Measurements from ENCODE around the gene STK40. TPM values are rescaled to one million over a fixed set of nuclear protein-coding genes. Genes with fewer than 3 reads are reported as not detected.

Gene STK40
- total and polyA plus RNA-seq, 9 of the 15 experiments (the other 6 are each of a cell fraction or from before 2014, with no cell fraction given), result 0.69 to 94.3 (median 39.1) TPM

DNA sequence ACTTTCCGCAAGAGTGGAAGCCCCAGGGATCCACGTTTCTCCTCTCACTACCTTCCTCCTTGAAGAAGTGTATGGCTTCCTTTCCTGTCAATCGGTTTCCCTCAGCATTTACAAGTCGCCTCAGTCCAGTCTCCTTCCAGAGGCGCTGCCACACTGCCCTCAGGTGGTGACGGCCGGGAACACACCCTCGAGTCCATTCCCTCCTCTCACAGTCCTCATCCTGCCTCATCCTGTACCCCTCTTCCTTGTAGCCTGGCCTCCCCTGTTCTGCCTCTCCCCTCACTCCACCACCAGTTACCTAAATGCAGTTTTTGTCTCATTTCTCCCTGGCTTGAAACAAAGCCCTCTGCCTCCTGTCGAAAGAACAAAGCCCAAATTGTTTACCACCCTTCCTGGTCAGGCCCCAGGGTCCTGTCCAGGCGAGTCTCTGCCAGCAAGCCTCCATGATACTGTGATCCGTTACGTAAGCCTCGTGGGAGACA is 35.2 kb upstream of the STK40 start (continued):
- TF ChIP-seq NBN (IDR thresholded peaks at IDR 0.05; ENCODE audit: low read depth) (0 out of 2 replicates have a peak, but pooled peaks have one; percentile 49), NCOA4 (IDR thresholded peaks at IDR 0.05; ENCODE audit: partially characterized antibody) (peak; percentile 14), BHLHE40 (IDR thresholded peaks at IDR 0.05; ENCODE audit: low read length) (peak; percentile 64; the same call in 1 of the 2 replicates), CBX1 (IDR thresholded peaks at IDR 0.05; ENCODE audit: low read depth) (no peak), SP1 (CRISPR knock-in tag; IDR thresholded peaks at IDR 0.05) (0 out of 2 replicates have a peak, but pooled peaks have one; percentile 33), ILK (tag; IDR thresholded peaks at IDR 0.05; ENCODE audit: borderline replicate concordance, low read depth) (no peak), MAZ (CRISPR knock-in tag; conservative IDR thresholded peaks at IDR 0.05 in 1 of 2, IDR thresholded peaks at IDR 0.05 in 1 of 2) (peak in 1 of 2 experiments; percentile 57; a peak in 1 of 4 replicates), RB1 (IDR thresholded peaks at IDR 0.05; ENCODE audit: low read depth) (peak; percentile 86)
- TF ChIP-seq, protein P1, sequence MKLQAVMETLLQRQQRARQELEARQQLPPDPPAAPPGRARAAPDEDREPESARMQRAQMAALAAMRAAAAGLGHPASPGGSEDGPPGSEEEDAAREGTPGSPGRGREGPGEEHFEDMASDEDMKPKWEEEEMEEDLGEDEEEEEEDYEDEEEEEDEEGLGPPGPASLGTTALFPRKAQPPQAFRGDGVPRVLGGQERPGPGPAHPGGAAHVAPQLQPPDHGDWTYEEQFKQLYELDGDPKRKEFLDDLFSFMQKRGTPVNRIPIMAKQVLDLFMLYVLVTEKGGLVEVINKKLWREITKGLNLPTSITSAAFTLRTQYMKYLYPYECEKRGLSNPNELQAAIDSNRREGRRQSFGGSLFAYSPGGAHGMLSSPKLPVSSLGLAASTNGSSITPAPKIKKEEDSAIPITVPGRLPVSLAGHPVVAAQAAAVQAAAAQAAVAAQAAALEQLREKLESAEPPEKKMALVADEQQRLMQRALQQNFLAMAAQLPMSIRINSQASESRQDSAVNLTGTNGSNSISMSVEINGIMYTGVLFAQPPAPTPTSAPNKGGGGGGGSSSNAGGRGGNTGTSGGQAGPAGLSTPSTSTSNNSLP (IDR thresholded peaks at IDR 0.05; ENCODE audit: borderline replicate concordance, low read depth, low read length), result 0 out of 2 replicates have a peak, but pooled peaks have one; percentile 13
- TF ChIP-seq, protein P2, sequence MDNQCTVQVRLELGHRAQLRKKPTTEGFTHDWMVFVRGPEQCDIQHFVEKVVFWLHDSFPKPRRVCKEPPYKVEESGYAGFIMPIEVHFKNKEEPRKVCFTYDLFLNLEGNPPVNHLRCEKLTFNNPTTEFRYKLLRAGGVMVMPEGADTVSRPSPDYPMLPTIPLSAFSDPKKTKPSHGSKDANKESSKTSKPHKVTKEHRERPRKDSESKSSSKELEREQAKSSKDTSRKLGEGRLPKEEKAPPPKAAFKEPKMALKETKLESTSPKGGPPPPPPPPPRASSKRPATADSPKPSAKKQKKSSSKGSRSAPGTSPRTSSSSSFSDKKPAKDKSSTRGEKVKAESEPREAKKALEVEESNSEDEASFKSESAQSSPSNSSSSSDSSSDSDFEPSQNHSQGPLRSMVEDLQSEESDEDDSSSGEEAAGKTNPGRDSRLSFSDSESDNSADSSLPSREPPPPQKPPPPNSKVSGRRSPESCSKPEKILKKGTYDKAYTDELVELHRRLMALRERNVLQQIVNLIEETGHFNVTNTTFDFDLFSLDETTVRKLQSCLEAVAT (IDR thresholded peaks at IDR 0.05), result peak in 1 of 2 experiments; percentile 34; a peak in 1 of 4 replicates
- TF ChIP-seq, protein P3, sequence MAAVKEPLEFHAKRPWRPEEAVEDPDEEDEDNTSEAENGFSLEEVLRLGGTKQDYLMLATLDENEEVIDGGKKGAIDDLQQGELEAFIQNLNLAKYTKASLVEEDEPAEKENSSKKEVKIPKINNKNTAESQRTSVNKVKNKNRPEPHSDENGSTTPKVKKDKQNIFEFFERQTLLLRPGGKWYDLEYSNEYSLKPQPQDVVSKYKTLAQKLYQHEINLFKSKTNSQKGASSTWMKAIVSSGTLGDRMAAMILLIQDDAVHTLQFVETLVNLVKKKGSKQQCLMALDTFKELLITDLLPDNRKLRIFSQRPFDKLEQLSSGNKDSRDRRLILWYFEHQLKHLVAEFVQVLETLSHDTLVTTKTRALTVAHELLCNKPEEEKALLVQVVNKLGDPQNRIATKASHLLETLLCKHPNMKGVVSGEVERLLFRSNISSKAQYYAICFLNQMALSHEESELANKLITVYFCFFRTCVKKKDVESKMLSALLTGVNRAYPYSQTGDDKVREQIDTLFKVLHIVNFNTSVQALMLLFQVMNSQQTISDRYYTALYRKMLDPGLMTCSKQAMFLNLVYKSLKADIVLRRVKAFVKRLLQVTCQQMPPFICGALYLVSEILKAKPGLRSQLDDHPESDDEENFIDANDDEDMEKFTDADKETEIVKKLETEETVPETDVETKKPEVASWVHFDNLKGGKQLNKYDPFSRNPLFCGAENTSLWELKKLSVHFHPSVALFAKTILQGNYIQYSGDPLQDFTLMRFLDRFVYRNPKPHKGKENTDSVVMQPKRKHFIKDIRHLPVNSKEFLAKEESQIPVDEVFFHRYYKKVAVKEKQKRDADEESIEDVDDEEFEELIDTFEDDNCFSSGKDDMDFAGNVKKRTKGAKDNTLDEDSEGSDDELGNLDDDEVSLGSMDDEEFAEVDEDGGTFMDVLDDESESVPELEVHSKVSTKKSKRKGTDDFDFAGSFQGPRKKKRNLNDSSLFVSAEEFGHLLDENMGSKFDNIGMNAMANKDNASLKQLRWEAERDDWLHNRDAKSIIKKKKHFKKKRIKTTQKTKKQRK (IDR thresholded peaks at IDR 0.05; ENCODE audit: borderline replicate concordance, low read depth, low read length), result no peak
- TF ChIP-seq, protein P4, sequence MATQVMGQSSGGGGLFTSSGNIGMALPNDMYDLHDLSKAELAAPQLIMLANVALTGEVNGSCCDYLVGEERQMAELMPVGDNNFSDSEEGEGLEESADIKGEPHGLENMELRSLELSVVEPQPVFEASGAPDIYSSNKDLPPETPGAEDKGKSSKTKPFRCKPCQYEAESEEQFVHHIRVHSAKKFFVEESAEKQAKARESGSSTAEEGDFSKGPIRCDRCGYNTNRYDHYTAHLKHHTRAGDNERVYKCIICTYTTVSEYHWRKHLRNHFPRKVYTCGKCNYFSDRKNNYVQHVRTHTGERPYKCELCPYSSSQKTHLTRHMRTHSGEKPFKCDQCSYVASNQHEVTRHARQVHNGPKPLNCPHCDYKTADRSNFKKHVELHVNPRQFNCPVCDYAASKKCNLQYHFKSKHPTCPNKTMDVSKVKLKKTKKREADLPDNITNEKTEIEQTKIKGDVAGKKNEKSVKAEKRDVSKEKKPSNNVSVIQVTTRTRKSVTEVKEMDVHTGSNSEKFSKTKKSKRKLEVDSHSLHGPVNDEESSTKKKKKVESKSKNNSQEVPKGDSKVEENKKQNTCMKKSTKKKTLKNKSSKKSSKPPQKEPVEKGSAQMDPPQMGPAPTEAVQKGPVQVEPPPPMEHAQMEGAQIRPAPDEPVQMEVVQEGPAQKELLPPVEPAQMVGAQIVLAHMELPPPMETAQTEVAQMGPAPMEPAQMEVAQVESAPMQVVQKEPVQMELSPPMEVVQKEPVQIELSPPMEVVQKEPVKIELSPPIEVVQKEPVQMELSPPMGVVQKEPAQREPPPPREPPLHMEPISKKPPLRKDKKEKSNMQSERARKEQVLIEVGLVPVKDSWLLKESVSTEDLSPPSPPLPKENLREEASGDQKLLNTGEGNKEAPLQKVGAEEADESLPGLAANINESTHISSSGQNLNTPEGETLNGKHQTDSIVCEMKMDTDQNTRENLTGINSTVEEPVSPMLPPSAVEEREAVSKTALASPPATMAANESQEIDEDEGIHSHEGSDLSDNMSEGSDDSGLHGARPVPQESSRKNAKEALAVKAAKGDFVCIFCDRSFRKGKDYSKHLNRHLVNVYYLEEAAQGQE (IDR thresholded peaks at IDR 0.05; ENCODE audit: borderline replicate concordance), result peak; percentile 94
- TF ChIP-seq, protein P4 (CRISPR knock-in tag; IDR thresholded peaks at IDR 0.05; ENCODE audit: low read depth), result no peak
